GM12892 (cell line): ENCODE data around the gene TMC8.

ENCODE experiments used
- POLR2A ChIP-seq: IDR thresholded peaks from 2 replicates; pipeline ENCODE4 v1.6.1; 2011; ENCODE audit warnings: low read depth, low read length, control low read depth
- POLR2AphosphoS5 ChIP-seq: IDR thresholded peaks from 2 replicates; pipeline ENCODE4 v1.6.1; 2011; ENCODE audit warnings: low read depth, low read length, control low read depth
- TAF1 ChIP-seq: IDR thresholded peaks from 2 replicates; pipeline ENCODE4 v1.6.1; 2011; ENCODE audit warnings: low read depth, mild to moderate bottlenecking, control low read depth, low read length, borderline replicate concordance

DNA sequence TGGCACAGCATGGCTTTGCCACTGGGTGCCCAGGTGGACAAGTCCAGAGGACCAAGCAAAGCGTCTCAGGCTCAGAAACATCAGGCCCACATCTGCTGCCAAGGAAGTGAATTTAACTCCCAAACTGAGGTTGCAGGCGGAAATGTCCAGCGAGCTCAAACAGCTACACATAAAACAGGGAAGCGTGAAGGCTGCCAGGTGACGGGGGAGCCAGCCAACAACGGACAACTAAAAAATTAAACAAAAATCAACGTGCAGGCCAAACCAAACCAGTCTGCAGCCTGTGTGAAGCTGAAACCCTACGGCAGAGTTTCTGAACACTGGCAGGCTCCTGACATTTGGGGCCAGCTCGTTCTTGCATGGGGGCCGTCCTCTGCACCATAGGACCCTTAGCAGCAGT is 53.8 kb downstream of the TMC8 start:
- TF ChIP-seq POLR2A, result no peak
- TF ChIP-seq TAF1, result no peak
- TF ChIP-seq POLR2AphosphoS5, result no peak
